Measurements from ENCODE around the gene CDH15.
"Not testable (repeated sequence)": the region's sequence is repeated elsewhere in the genome, so short reads cannot be mapped to it uniquely, and the experiment has no call there.

The CDH15 gene

GRCh38 chr16:89187770-89188392, 16.3 kb downstream of the CDH15 start:
- no peak for DNase-seq (ENCODE audit: low read depth)

- not testable (repeated sequence) for DNase-seq (ENCODE audit: low read depth)
Observed at GRCh38 chr16:89188471-89189357, 17.2 kb downstream of the CDH15 start.

GRCh38 chr16:89189358-89190025, 17.9 kb downstream of the CDH15 start:
- no peak for DNase-seq (ENCODE audit: low read depth)

GRCh38 chr16:89190150-89190958, 18.8 kb downstream of the CDH15 start:
- DNase-seq (ENCODE audit: low read depth) = no peak

GRCh38 chr16:89191033-89191900, 19.7 kb downstream of the CDH15 start:
- no peak for DNase-seq (ENCODE audit: low read depth)

GRCh38 chr16:89191901-89192185, 20.3 kb downstream of the CDH15 start:
- DNase-seq (ENCODE audit: low read depth) = no peak

GRCh38 chr16:89192186-89192955, 20.8 kb downstream of the CDH15 start:
- DNase-seq (ENCODE audit: low read depth) = peak; percentile 41

- DNase-seq (ENCODE audit: low read depth) = no peak
Observed at GRCh38 chr16:89192956-89193575, 21.5 kb downstream of the CDH15 start.

GRCh38 chr16:89193576-89194293, 22.2 kb downstream of the CDH15 start:
- no peak for DNase-seq (ENCODE audit: low read depth)

GRCh38 chr16:89194340-89195311, 23.1 kb downstream of the CDH15 start:
- no peak for DNase-seq (ENCODE audit: low read depth)

- no peak for DNase-seq (ENCODE audit: low read depth)
Observed at GRCh38 chr16:89195521-89196171, 24.1 kb downstream of the CDH15 start.

- no peak for DNase-seq (ENCODE audit: low read depth)
Observed at GRCh38 chr16:89197033-89197632, 25.6 kb downstream of the CDH15 start.

GRCh38 chr16:89197633-89198416, 26.3 kb downstream of the CDH15 start:
- no peak for DNase-seq (ENCODE audit: low read depth)

GRCh38 chr16:89198417-89199240, 27.1 kb downstream of the CDH15 start:
- DNase-seq (ENCODE audit: low read depth) = no peak
